Epithelial cell of esophagus (primary cell): ENCODE data around the gene GPS1.
A peak's percentile ranks its signal among the peaks of the same experiment; 100 is the strongest.

Experiments used
- DNase-seq: peaks from one replicate; pipeline ENCODE4 v3.0.0; 2010; ENCODE audit warnings: low read depth
- H3K4me3 ChIP-seq: 2 replicates; pipeline ENCODE4 v1.5.1; 2011; ENCODE audit warnings: mild to moderate bottlenecking, low read length, control low read depth
- CTCF ChIP-seq: IDR thresholded peaks from 2 replicates; pipeline ENCODE4 v1.5.1; 2011; ENCODE audit warnings: low read depth, mild to moderate bottlenecking, low read length, control low read depth, inconsistent platforms; ENCODE audit not compliant: insufficient read depth; ENCODE audit errors: missing control alignments

Gene GPS1

GRCh38 chr17:82098939-82099763 lies 47.5 kb downstream of the GPS1 start:
- TF ChIP-seq CTCF: no peak
- DNase-seq: no peak
- H3K4me3 ChIP-seq: peak overlapping the region; percentile 46

GRCh38 chr17:82100502-82101298 lies 49.0 kb downstream of the GPS1 start:
- no peak for DNase-seq
- H3K4me3 ChIP-seq: no peak overlapping the region
- TF ChIP-seq CTCF: no peak

- DNase-seq: no peak
- no peak for TF ChIP-seq CTCF
- H3K4me3 ChIP-seq: no peak overlapping the region
These were observed 49.6 kb downstream of the GPS1 start for GRCh38 chr17:82101301-82101715.

- no peak for DNase-seq
- no peak overlapping the region for H3K4me3 ChIP-seq
- TF ChIP-seq CTCF: no peak
These were observed 50.3 kb downstream of the GPS1 start for GRCh38 chr17:82101767-82102679.

- TF ChIP-seq CTCF: no peak
- H3K4me3 ChIP-seq: no peak overlapping the region
- DNase-seq: peak; percentile 61
These were observed 52.1 kb downstream of the GPS1 start for GRCh38 chr17:82103553-82104451.
